Stimulated activated CD8-positive, alpha-beta memory T cell treated with anti-CD3 and anti-CD28 coated beads, Interleukin-2, amount 100 ng/mL, for 48 hours (primary cell): ENCODE results near the gene MAPK11.

Experiments used
- DNase-seq, 2 donors: peaks; one replicate each; pipeline ENCODE4 v3.0.0-alpha.2; 2020; ENCODE audit warnings: low read depth in 2 of 2

MAPK11 gene

GRCh38 chr22:50307890-50308596, 37.9 kb upstream of the MAPK11 start:
- DNase-seq = no peak

GRCh38 chr22:50306753-50307749, 36.9 kb upstream of the MAPK11 start, which contains the start of gene PLXNB2:
Gene PLXNB2, minus strand, starts transcription at chr22:50307646. Its CDS starts 17,062 bp downstream, at chr22:50290584.
- DNase-seq = no peak

- DNase-seq = no peak
Observed at GRCh38 chr22:50305923-50306566, 35.9 kb upstream of the MAPK11 start.

GRCh38 chr22:50305393-50305922, 35.3 kb upstream of the MAPK11 start:
- no peak for DNase-seq

GRCh38 chr22:50304528-50305392, 34.6 kb upstream of the MAPK11 start:
- no peak for DNase-seq

- DNase-seq = no peak
Observed at GRCh38 chr22:50303848-50304527, 33.8 kb upstream of the MAPK11 start.

- no peak for DNase-seq
Observed at GRCh38 chr22:50303515-50303847, 33.3 kb upstream of the MAPK11 start.

GRCh38 chr22:50302564-50302963, 32.4 kb upstream of the MAPK11 start:
- no peak for DNase-seq

GRCh38 chr22:50302041-50302541, 31.9 kb upstream of the MAPK11 start:
- no peak for DNase-seq

- no peak for DNase-seq
Observed at GRCh38 chr22:50301581-50301991, 31.4 kb upstream of the MAPK11 start.

- no peak for DNase-seq
Observed at GRCh38 chr22:50300620-50301257, 30.6 kb upstream of the MAPK11 start.

- no peak for DNase-seq
Observed at GRCh38 chr22:50299785-50300619, 29.8 kb upstream of the MAPK11 start.

GRCh38 chr22:50298937-50299784, 29.0 kb upstream of the MAPK11 start:
- no peak for DNase-seq

- DNase-seq = no peak
Observed at GRCh38 chr22:50298266-50298637, 28.1 kb upstream of the MAPK11 start.

GRCh38 chr22:50297510-50298265, 27.5 kb upstream of the MAPK11 start:
- no peak for DNase-seq

GRCh38 chr22:50296658-50297490, 26.7 kb upstream of the MAPK11 start:
- no peak for DNase-seq
